ENCODE results near the gene NF1. TPM values are rescaled to one million over a fixed set of nuclear protein-coding genes. Genes with fewer than 3 reads are reported as not detected.

Gene NF1
- total RNA-seq, 4 donors from 2014 or later: 40.9 to 158 (median 113) TPM

DNA sequence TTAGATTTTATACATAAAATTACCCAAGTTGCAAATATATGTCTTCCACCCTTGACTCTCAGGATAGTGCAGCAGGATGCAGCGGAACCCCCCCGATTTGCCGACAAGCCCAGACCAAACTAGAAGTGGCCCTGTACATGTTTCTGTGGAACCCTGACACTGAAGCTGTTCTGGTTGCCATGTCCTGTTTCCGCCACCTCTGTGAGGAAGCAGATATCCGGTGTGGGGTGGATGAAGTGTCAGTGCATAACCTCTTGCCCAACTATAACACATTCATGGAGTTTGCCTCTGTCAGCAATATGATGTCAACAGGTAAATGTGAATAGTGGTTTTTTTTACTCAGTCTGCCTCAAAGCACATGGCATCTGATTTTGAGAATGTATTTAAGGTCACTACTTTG, 131.6 kb downstream of the NF1 start:
- Histone ChIP-seq H3K9me3 (no peaks in the 10 kb centered on the region), H3K27ac (no peak overlapping the region), H3K27me3 (no peaks in the 10 kb centered on the region), H3K4me1 (no peaks in the 10 kb centered on the region), H3K4me3 (no peak overlapping the region), H3K36me3 (no peaks in the 10 kb centered on the region)
- DNase-seq: no peak
- intact Hi-C loops (cut with DNase I; ENCODE audit: low total_unique reads): no loop called here
- TF ChIP-seq CTCF (IDR thresholded peaks at IDR 0.05): no peak
- no peak for TF ChIP-seq POLR2A (IDR thresholded peaks at IDR 0.05)

GRCh38 chr17:31226950-31227349, 132.2 kb downstream of the NF1 start:
- Histone ChIP-seq H3K4me3 (no peak overlapping the region), H3K27me3 (no peaks in the 10 kb centered on the region), H3K4me1 (no peaks in the 10 kb centered on the region), H3K27ac (no peak overlapping the region), H3K36me3 (no peaks in the 10 kb centered on the region), H3K9me3 (no peaks in the 10 kb centered on the region)
- intact Hi-C loops (cut with DNase I; ENCODE audit: low total_unique reads): no loop called here
- DNase-seq: no peak
- TF ChIP-seq CTCF (IDR thresholded peaks at IDR 0.05) (no peak), POLR2A (IDR thresholded peaks at IDR 0.05) (no peak)

GRCh38 chr17:31231852-31232251, 137.1 kb downstream of the NF1 start:
- no peak for TF ChIP-seq POLR2A (IDR thresholded peaks at IDR 0.05)
- TF ChIP-seq CTCF (IDR thresholded peaks at IDR 0.05): no peak
- Histone ChIP-seq H3K27ac (no peak overlapping the region), H3K4me3 (no peak overlapping the region), H3K9me3 (no peaks in the 10 kb centered on the region), H3K4me1 (no peaks in the 10 kb centered on the region), H3K36me3 (no peaks in the 10 kb centered on the region), H3K27me3 (no peaks in the 10 kb centered on the region)
- intact Hi-C loops (cut with DNase I; ENCODE audit: low total_unique reads): no loop called here
- no peak for DNase-seq

- Histone ChIP-seq H3K4me3 (no peak overlapping the region), H3K27me3 (no peaks in the 10 kb centered on the region), H3K36me3 (no peaks in the 10 kb centered on the region), H3K9me3 (no peaks in the 10 kb centered on the region), H3K27ac (no peak overlapping the region), H3K4me1 (no peaks in the 10 kb centered on the region)
- no peak for DNase-seq
- TF ChIP-seq POLR2A (IDR thresholded peaks at IDR 0.05) (no peak), CTCF (IDR thresholded peaks at IDR 0.05) (no peak)
- intact Hi-C loops (cut with DNase I; ENCODE audit: low total_unique reads): no loop called here
Observed at GRCh38 chr17:31235110-31235509, 140.3 kb downstream of the NF1 start.

- no peak for TF ChIP-seq CTCF (IDR thresholded peaks at IDR 0.05)
- intact Hi-C loops (cut with DNase I; ENCODE audit: low total_unique reads): no loop called here
- H3K4me1 ChIP-seq: no peaks in the 10 kb centered on the region
- H3K4me3 ChIP-seq: no peak overlapping the region
- H3K9me3 ChIP-seq: no peaks in the 10 kb centered on the region
- no peak overlapping the region for H3K27ac ChIP-seq
- H3K36me3 ChIP-seq: no peaks in the 10 kb centered on the region
- DNase-seq: no peak
- no peaks in the 10 kb centered on the region for H3K27me3 ChIP-seq
Observed at GRCh38 chr17:31236137-31236536, 141.4 kb downstream of the NF1 start.
